ENCODE measurements around the gene INHA. TPM values are rescaled to one million over a fixed set of nuclear protein-coding genes. Genes with fewer than 3 reads are reported as not detected.

The INHA gene
- polyA plus RNA-seq, 1 experiment, result 0.12 TPM

- Histone ChIP-seq H3K9me3 (ENCODE audit: control insufficient read depth, insufficient read depth, low read length) (no peaks in the 10 kb centered on the region; the same call in 1 of the 2 replicates), H3K27ac (ENCODE audit: low read depth, low read length) (no peak overlapping the region), H3K27me3 (ENCODE audit: control insufficient read depth, insufficient read depth, low read length) (peaks cover 10% of the 10 kb centered on the region), H3K4me3 (ENCODE audit: low read depth, low read length) (no peak overlapping the region)
- ChIA-PET POLR2A (interaction anchor here (0.6 kb wide), 1 partner anchor 37 kb away, joined by 4 read pairs; no protein-coding TSS in a partner anchor), CTCF (interaction anchor here (0.9 to 1.5 kb wide), 4 partner anchors 15 to 148 kb away, joined by 3 to 5 read pairs (median 4); a partner anchor contains a TSS)
- TF ChIP-seq CTCF (IDR thresholded peaks at IDR 0.05; ENCODE audit: low read depth, low read length), result no peak
- DNase-seq (ENCODE audit: low read depth, low spot score), result no peak
Measured at GRCh38 chr2:219536967-219537366, 35.1 kb upstream of the INHA start.

- H3K4me3 ChIP-seq (ENCODE audit: low read depth, low read length), result no peak overlapping the region
- no peaks in the 10 kb centered on the region; the same call in 1 of the 2 replicates for H3K9me3 ChIP-seq (ENCODE audit: control insufficient read depth, insufficient read depth, low read length)
- peaks cover 7% of the 10 kb centered on the region for H3K27me3 ChIP-seq (ENCODE audit: control insufficient read depth, insufficient read depth, low read length)
- ChIA-PET CTCF (interaction anchor here (1.1 to 1.7 kb wide), 6 partner anchors 8 to 152 kb away, joined by 3 to 6 read pairs (median 4); a partner anchor contains a TSS), POLR2A (interaction anchor here (0.6 kb wide), 1 partner anchor 16 kb away, joined by 8 read pairs; no protein-coding TSS in a partner anchor)
- H3K27ac ChIP-seq (ENCODE audit: low read depth, low read length), result no peak overlapping the region
- no peak for TF ChIP-seq CTCF (IDR thresholded peaks at IDR 0.05; ENCODE audit: low read depth, low read length)
- no peak for DNase-seq (ENCODE audit: low read depth, low spot score)
Measured at GRCh38 chr2:219537657-219538488, 34.2 kb upstream of the INHA start.

DNA sequence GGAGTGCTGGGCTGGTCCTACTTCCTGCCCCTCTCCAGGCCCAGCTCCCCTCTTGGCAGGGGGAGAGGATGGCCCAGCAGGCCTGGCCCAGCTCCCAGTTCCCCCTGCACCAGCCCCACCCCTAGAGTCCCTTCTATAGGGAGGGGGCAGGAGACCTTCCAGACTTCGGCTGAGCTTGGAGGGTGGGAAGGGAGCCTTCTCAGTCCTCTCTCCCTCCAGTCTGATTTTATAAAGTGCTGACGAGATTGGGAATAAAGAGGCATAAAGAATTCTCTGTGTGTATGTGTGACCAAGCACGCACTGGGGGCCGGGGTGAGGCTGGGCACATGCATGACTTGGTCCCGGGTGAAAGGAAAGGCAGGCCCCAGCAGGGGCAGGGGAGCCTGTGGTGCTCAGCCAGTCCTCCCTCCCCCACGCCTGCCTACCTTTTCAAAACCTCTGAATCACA, 33.6 kb upstream of the INHA start:
- Histone ChIP-seq H3K27me3 (ENCODE audit: control insufficient read depth, insufficient read depth, low read length) (peaks cover under 1% of the 10 kb centered on the region), H3K27ac (ENCODE audit: low read depth, low read length) (peak overlapping the region; percentile 21), H3K9me3 (ENCODE audit: control insufficient read depth, insufficient read depth, low read length) (no peaks in the 10 kb centered on the region; the same call in 1 of the 2 replicates), H3K4me3 (ENCODE audit: low read depth, low read length) (no peak overlapping the region)
- POLR2A ChIA-PET, result no interaction called here
- no peak for DNase-seq (ENCODE audit: low read depth, low spot score)
- CTCF ChIA-PET, result interaction anchor here (1.4 to 1.7 kb wide), 3 partner anchors 9 to 152 kb away, joined by 4 to 6 read pairs (median 4); no protein-coding TSS in a partner anchor
- TF ChIP-seq CTCF (IDR thresholded peaks at IDR 0.05; ENCODE audit: low read depth, low read length), result no peak

- TF ChIP-seq CTCF (IDR thresholded peaks at IDR 0.05; ENCODE audit: low read depth, low read length), result no peak
- ChIA-PET POLR2A (no interaction called here), CTCF (interaction anchor here (0.5 to 3.2 kb wide), 5 partner anchors 9 to 151 kb away, joined by 3 to 43 read pairs (median 4); no protein-coding TSS in a partner anchor)
- no peak for DNase-seq (ENCODE audit: low read depth, low spot score)
- Histone ChIP-seq H3K4me3 (ENCODE audit: low read depth, low read length) (no peak overlapping the region), H3K27me3 (ENCODE audit: control insufficient read depth, insufficient read depth, low read length) (no peaks in the 10 kb centered on the region), H3K9me3 (ENCODE audit: control insufficient read depth, insufficient read depth, low read length) (no peaks in the 10 kb centered on the region; the same call in 1 of the 2 replicates), H3K27ac (ENCODE audit: low read depth, low read length) (no peak overlapping the region)
Measured at GRCh38 chr2:219538956-219539788, 32.9 kb upstream of the INHA start.
